Measurements from ENCODE around the gene CFAP100.

The CFAP100 gene

DNA sequence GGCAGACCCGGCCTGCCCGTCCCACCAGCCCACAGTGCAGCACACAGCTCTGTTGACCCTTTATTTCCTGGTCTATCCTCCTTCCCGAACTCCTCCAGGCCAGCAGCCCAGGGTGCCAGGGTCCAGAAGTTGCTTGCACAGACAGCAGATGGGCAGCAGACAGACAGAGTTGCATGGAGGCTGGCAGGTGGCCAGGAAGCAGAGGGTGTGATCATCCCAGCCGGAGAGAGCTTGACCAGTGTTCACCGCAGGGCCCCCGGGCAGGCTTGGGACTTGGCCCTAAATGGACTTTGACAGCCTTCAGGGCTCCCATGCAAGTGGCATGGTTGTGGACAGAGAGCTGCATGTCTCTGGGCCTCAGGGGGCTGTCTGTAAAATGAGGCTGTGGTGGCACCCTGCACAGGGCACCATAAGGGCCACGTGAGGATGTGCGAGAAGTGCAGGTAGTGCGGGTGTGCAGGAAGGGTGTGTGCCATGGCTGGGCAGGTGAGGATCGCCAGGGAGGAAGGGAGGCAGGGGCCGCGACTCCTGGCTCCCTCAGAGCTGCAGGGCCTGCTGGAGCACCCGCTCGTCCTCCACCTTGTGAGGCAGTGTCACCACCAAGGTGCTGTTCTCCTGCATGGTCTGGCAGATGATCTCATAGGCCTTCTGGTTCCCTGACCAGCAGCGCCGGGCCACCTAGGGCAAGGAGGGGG lies 87.2 kb downstream of the CFAP100 start:
- no peak for FAIRE-seq
- TF ChIP-seq CTCF (IDR thresholded peaks at IDR 0.05; ENCODE audit: insufficient read depth, missing control alignments): no peak
- no peak for DNase-seq (ENCODE audit: insufficient read length, low spot score)

GRCh38 chr3:126482503-126483255 lies 88.0 kb downstream of the CFAP100 start:
- TF ChIP-seq CTCF (IDR thresholded peaks at IDR 0.05; ENCODE audit: insufficient read depth, missing control alignments): no peak
- no peak for FAIRE-seq
- DNase-seq (ENCODE audit: insufficient read length, low spot score): no peak

DNA sequence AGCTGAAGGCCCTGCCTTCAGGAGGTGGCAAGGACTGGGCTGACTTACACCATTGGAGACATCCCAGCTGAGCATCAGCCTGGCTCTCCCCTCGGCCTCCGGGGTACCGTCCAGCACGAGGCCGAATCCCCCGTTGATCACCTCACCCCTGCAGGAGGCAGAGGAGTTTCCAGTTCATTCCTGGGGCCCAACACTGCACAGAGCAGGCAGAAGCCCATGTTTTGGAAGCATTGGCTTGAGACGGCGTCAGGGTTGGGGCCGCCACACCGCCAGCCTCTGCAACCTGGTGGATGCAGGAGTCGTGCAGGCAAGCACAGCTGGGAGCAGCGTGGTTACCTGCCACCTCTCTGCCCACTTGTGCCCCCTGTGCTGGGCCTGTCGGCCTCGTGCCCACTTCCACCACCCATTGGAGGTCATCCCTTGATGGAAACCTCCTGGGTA lies 88.6 kb downstream of the CFAP100 start:
- TF ChIP-seq CTCF (IDR thresholded peaks at IDR 0.05; ENCODE audit: insufficient read depth, missing control alignments): no peak
- FAIRE-seq: no peak

GRCh38 chr3:126484148-126484547 lies 89.4 kb downstream of the CFAP100 start:
- FAIRE-seq: no peak
- TF ChIP-seq CTCF (IDR thresholded peaks at IDR 0.05; ENCODE audit: insufficient read depth, missing control alignments): no peak
- DNase-seq (ENCODE audit: insufficient read length, low spot score): no peak

More for the DNA sequence above, 88.6 kb downstream of the CFAP100 start:
- no peak for DNase-seq (ENCODE audit: insufficient read length, low spot score)

DNA sequence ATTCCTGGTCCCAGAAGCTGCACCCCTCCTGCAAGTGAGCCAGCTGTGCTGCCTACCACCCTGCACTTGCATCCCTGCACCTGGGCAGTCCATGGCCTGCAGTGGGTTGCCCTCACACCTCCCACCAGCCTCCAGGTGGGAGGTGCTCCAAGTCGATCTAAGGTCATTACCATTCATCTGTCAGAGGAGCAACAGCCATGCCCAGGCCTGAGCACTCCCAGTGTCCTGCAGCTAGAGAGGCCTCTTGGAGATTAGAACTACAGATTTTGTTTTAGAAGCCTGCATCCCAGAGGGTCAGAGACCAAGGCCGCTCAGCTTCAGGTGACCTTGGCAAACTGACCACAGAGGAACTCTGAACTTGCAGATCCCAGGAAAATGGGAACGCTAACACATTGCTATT lies 90.0 kb downstream of the CFAP100 start:
- no peak for FAIRE-seq
- DNase-seq (ENCODE audit: insufficient read length, low spot score): no peak
- no peak for TF ChIP-seq CTCF (IDR thresholded peaks at IDR 0.05; ENCODE audit: insufficient read depth, missing control alignments)

DNA sequence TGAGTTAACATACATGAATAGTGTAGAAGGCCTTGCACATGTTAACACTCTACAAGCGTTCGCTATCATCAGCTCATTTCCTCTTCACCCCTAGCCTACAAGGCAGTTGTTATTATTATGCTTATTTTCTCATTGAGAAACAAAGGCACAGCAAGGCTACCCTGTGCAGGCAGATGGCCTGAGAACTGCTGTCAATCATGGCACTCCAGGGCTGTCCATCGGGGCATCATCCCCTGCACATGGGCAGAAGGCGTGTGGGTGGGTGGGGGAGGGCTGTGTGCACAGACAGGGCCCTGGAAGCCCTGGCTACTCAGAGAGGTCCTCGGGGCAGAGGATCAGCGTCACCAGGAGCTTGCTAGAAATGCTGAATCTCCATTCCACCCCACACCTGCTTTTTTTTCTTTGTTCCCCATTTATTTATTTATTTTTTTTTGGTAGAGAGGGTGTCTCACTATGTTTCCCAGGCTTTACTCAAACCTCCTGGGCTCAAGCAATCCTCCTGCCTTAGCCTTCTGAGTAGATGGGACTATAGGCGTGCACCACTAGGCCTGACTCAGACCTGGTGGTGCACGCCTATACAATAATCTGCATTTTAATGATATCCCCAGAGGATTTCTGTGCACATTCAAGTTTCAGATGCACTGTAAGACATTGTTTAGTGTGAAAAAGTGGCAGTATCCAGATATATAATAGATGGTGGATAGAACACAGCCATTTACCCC lies 90.6 kb downstream of the CFAP100 start:
- DNase-seq (ENCODE audit: insufficient read length, low spot score): no peak
- no peak for TF ChIP-seq CTCF (IDR thresholded peaks at IDR 0.05; ENCODE audit: insufficient read depth, missing control alignments)
- FAIRE-seq: no peak

All from D721Med (cell line).